ENCODE data around the gene ZC3HAV1. TPM values are rescaled to one million over a fixed set of nuclear protein-coding genes. Genes with fewer than 3 reads are reported as not detected.
A peak's percentile ranks its signal among the peaks of the same experiment; 100 is the strongest.

Gene ZC3HAV1
- total and polyA plus RNA-seq, 9 of the 15 experiments (the other 6 are each of a cell fraction or from before 2014, with no cell fraction given): 11.9 to 40.5 (median 23.9) TPM

DNA sequence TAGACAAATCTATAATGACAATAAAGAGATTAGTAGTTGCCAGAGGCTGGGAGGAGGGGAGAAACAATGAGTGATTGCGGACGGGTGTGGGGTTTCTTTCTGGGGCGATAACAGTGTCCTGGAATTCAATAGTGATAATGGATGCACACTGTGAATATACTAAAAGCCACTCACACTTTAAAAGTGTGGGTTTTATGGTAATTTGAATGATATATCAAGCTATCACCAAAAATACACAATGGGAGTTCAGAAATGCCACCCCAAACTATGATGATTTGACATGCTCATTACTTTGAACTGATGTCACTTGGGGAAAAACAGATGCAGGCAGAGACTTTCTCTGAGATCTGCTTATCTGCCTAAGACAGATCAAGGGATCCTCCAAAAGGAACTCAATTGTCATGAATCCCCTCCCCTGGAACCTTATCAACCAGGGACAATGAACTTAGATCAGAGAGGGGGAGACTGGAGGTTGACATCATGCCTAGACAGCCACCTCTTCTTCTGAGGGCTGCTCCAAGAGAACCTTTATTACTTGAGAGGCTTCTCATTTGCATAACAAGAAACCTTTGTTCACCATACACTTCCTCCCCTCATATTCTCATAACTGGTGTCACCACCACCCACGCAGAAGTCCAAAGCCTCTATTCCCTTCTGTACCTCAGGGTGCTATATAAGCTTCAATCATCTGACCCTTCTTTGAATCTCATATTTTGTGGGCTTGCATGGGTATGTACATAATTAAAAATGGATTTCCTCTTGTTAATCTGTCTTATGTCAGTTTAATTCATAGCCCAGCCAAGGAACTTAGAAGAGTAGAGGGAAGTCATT, 14.8 kb upstream of the ZC3HAV1 start (continued):
- TF ChIP-seq MYBL2 (IDR thresholded peaks at IDR 0.05; ENCODE audit: low read depth) (no peak; the same call in 1 of the 2 replicates), MYBL2 (CRISPR knock-in tag; IDR thresholded peaks at IDR 0.05; ENCODE audit: borderline replicate concordance) (no peak), RBM15 (IDR thresholded peaks at IDR 0.05; ENCODE audit: insufficient read depth, low read length) (no peak), ZEB2 (IDR thresholded peaks at IDR 0.05) (peak; percentile 97), ZNF174 (CRISPR knock-in tag; IDR thresholded peaks at IDR 0.05) (0 out of 2 replicates have a peak, but pooled peaks have one; percentile 74), ERF (CRISPR knock-in tag; IDR thresholded peaks at IDR 0.05) (no peak), PTBP1 (IDR thresholded peaks at IDR 0.05; ENCODE audit: low read depth, low read length) (no peak), KHSRP (IDR thresholded peaks at IDR 0.05) (peak; percentile 68; the same call in 1 of the 2 replicates), ZFP30 (CRISPR knock-in tag; IDR thresholded peaks at IDR 0.05; ENCODE audit: borderline replicate concordance) (no peak), ZNF263 (CRISPR knock-in tag; IDR thresholded peaks at IDR 0.05; ENCODE audit: borderline replicate concordance) (no peak; the same call in 1 of the 2 replicates), CBX8 (IDR thresholded peaks at IDR 0.05; ENCODE audit: borderline replicate concordance, extremely low read depth, low read depth, low read length, poor library complexity, severe bottlenecking) (no peak), GABPB2 (CRISPR knock-in tag; conservative IDR thresholded peaks at IDR 0.05) (no peak), POU5F1 (IDR thresholded peaks at IDR 0.05; ENCODE audit: borderline replicate concordance, low read depth, low read length, partially characterized antibody) (no peak), KDM4B (IDR thresholded peaks at IDR 0.05; ENCODE audit: borderline replicate concordance in 2 of 2, low read depth in 1 of 2) (no peak), ESRRB (CRISPR knock-in tag; IDR thresholded peaks at IDR 0.05; ENCODE audit: borderline replicate concordance) (no peak), ZC3H4 (CRISPR knock-in tag; IDR thresholded peaks at IDR 0.05; ENCODE audit: borderline replicate concordance) (no peak), FOSL1 (tag; conservative IDR thresholded peaks at IDR 0.05) (peak; percentile 87), ZNF561 (CRISPR knock-in tag; conservative IDR thresholded peaks at IDR 0.05) (no peak), TAF1 (IDR thresholded peaks at IDR 0.05; ENCODE audit: control insufficient read depth, extremely low read depth, insufficient read depth, low read length, severe bottlenecking) (peak; percentile 17), CBFA2T3 (IDR thresholded peaks at IDR 0.05) (peak; percentile 99), MTA2 (IDR thresholded peaks at IDR 0.05; ENCODE audit: low read depth) (peak; percentile 97), TARDBP (IDR thresholded peaks at IDR 0.05) (peak; percentile 71), ZNF699 (CRISPR knock-in tag; IDR thresholded peaks at IDR 0.05; ENCODE audit: insufficient replicate concordance) (no peak), MTA3 (IDR thresholded peaks at IDR 0.05; ENCODE audit: borderline replicate concordance) (peak; percentile 92), CHD4 (IDR thresholded peaks at IDR 0.05; ENCODE audit: insufficient read depth, insufficient replicate concordance, low read depth, low read length, poor library complexity, severe bottlenecking) (no peak), ZSCAN32 (CRISPR knock-in tag; IDR thresholded peaks at IDR 0.05) (no peak), HNRNPL (IDR thresholded peaks at IDR 0.05; ENCODE audit: low read depth, low read length) (no peak)
- TF ChIP-seq, protein P1, sequence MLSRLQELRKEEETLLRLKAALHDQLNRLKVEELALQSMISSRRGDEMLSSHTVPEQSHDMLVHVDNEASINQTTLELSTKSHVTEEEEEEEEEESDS (CRISPR knock-in tag; IDR thresholded peaks at IDR 0.05): no peak
- TF ChIP-seq, protein P2, sequence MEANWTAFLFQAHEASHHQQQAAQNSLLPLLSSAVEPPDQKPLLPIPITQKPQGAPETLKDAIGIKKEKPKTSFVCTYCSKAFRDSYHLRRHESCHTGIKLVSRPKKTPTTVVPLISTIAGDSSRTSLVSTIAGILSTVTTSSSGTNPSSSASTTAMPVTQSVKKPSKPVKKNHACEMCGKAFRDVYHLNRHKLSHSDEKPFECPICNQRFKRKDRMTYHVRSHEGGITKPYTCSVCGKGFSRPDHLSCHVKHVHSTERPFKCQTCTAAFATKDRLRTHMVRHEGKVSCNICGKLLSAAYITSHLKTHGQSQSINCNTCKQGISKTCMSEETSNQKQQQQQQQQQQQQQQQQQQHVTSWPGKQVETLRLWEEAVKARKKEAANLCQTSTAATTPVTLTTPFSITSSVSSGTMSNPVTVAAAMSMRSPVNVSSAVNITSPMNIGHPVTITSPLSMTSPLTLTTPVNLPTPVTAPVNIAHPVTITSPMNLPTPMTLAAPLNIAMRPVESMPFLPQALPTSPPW (CRISPR knock-in tag; IDR thresholded peaks at IDR 0.05): peak; percentile 93

All from K562 (cell line).